ENCODE results near the gene SEMA5A.

GRCh38 chr5:9284272-9284671 is 261.6 kb downstream of the SEMA5A start:
- TF ChIP-seq CTCF (IDR thresholded peaks at IDR 0.05; ENCODE audit: low read length): no peak
- no peak for TF ChIP-seq EZH2 (optimal IDR thresholded peaks at IDR 0.05; ENCODE audit: low read depth, low read length)

Measured in MM.1S (cell line).